Urinary bladder (tissue), 4 donors: ENCODE data around the gene THAP5. TPM values are rescaled to one million over a fixed set of nuclear protein-coding genes. Genes with fewer than 3 reads are reported as not detected.

Experiments
- DNase-seq: peaks from one replicate; pipeline ENCODE4 v3.0.0-alpha.2; 2015; ENCODE audit errors: extremely low spot score
- H3K27ac ChIP-seq: one replicate; pipeline ENCODE4 v1.5.1; 2013; ENCODE audit warnings: low read depth, mild to moderate bottlenecking, moderate library complexity
- H3K36me3 ChIP-seq: one replicate; pipeline ENCODE4 v1.6.1; 2013; ENCODE audit warnings: mild to moderate bottlenecking, moderate library complexity; ENCODE audit not compliant: insufficient read depth
- H3K4me1 ChIP-seq: one replicate; pipeline ENCODE4 v1.6.1; 2013; ENCODE audit warnings: mild to moderate bottlenecking, moderate library complexity; ENCODE audit not compliant: insufficient read depth
- H3K4me3 ChIP-seq: one replicate; pipeline ENCODE4 v1.5.1; 2013; ENCODE audit warnings: low read depth, low read length
- WGBS: extraction: QIAGEN DNeasy Blood & Tissue Kit; methylation state at CpG from one replicate; pipeline ENCODE4 v1.1.7; 2013; 5-methylcytosine and 5-hydroxymethylcytosine counted together
- polyA plus RNA-seq: library from polyadenylated mRNA; stranded (reverse); fragments of 200-250 nt; gene quantifications from one replicate; pipeline ENCODE4 v1.2.3, GENCODE V29; 2013
- total RNA-seq: library from RNA; depleted of rRNA; stranded (reverse); fragments of >200 nt; gene quantifications from one replicate; pipeline ENCODE4 v1.2.3, GENCODE V29; 2014
- donor health status: healthy with polysubstance abuse.
- donor health status: healthy.

THAP5 gene
- total and polyA plus RNA-seq, 2 donors, result 13.2 to 66.2 TPM

DNA sequence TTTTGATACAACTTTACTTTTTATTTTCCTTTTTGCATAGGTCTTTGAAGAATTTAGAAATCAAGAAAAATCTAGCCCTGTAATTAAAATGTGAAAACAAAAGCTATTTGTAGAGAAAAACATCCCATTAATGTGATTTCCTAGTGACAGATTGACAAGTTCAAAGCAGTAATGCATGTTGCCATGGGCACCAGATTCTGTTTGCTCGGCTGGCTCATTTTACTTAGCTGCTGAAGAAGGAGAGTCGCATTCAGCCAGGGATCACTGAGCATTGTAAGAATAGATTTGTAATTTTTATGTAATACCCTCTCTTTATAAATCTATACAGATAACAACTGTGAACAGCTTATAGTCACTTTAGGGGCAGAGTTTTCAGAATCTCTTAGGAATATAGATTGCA, 28.6 kb upstream of the THAP5 start:
- Histone ChIP-seq H3K36me3 (no peaks in the 10 kb centered on the region), H3K4me1 (no peaks in the 10 kb centered on the region), H3K27ac (no peak overlapping the region), H3K4me3 (no peak overlapping the region)
- no peak for DNase-seq
- 59% methylated on average over 2 of the region's 2 CpGs for WGBS

DNA sequence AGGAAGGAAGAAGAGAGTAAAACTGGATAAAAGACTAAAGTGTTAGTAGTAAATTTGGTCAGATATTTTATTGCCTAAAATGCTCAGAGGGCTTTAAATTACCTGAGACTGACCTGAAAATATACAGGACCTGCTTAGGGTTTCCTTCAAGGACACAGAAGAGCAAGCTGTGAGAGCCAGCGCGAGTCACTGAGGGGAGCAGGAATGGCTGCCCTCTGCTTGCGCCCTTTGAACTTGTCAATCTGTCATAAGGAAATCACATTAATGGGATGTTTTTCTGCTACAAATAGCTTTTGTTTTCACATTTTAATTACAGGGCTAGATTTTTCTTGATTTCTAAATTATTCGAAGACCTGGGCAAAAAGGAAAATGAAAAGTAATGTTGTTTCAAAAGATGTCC, 27.1 kb upstream of the THAP5 start:
- Histone ChIP-seq H3K4me3 (no peak overlapping the region), H3K27ac (no peak overlapping the region), H3K36me3 (no peaks in the 10 kb centered on the region), H3K4me1 (no peaks in the 10 kb centered on the region)
- no peak for DNase-seq
- WGBS, result 73% methylated on average over 4 of the region's 4 CpGs

DNA sequence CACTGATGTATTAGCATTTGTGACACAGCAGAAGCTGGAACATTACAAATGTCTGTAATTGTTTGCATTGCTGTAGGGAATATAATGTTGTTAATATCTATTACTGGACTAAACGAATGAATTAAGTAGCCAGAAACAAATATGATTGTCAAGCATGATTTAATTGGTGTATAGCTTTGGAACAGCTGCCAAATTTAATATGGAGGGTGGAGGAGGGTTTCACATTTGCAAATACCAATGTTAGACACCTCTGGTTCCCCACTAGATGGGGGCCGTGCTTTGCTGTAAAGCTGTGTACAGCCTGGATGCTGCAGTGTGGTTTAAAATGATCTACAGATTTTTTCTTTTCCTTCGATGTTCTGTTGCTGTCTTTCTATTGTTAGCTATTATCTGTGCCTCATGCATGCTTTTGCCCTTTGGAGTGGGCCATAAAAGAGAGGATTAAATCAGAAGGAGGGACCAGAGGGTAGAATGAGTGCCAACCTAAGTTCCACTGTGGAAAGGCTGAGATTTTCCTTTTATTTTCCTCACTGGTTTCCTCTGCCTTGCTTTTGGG, 23.2 kb upstream of the THAP5 start:
- peak; percentile 28 for DNase-seq
- no peaks in the 10 kb centered on the region for H3K4me1 ChIP-seq
- no peak overlapping the region for H3K27ac ChIP-seq
- 21% methylated on average over 3 of the region's 3 CpGs for WGBS
- H3K4me3 ChIP-seq, result no peak overlapping the region
- no peaks in the 10 kb centered on the region for H3K36me3 ChIP-seq

- no peaks in the 10 kb centered on the region for H3K4me1 ChIP-seq
- H3K4me3 ChIP-seq, result no peak overlapping the region
- 81% methylated on average over 2 of the region's 2 CpGs for WGBS
- no peak for DNase-seq
- no peak overlapping the region for H3K27ac ChIP-seq
- H3K36me3 ChIP-seq, result no peaks in the 10 kb centered on the region
These were observed 21.1 kb upstream of the THAP5 start for GRCh38 chr7:108590606-108591005.

DNA sequence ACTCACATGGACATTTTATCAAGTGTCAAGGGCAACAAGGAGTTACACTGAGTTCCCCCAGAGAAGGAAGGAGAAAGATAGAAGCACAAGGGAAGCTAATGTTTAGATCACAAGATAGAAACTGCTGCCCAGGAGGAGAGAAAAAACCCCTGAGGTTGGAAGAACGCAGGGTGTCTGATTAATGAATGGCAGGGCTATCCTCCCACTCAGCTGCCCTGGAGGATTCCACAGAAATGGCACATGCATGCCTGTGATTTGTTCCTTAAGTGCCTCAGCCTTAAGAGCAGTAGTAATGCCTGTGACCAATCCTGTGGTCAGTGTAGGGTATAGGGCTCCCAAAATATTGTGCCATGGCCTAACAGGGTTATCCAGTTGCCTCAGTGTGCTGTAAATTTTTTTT, 20.4 kb upstream of the THAP5 start:
- 63% methylated on average over 1 of the region's 1 CpG for WGBS
- Histone ChIP-seq H3K27ac (no peak overlapping the region), H3K4me1 (no peaks in the 10 kb centered on the region), H3K36me3 (no peaks in the 10 kb centered on the region), H3K4me3 (no peak overlapping the region)
- DNase-seq, result no peak

- Histone ChIP-seq H3K36me3 (no peaks in the 10 kb centered on the region), H3K4me1 (no peaks in the 10 kb centered on the region), H3K27ac (no peak overlapping the region), H3K4me3 (no peak overlapping the region)
- no peak for DNase-seq
These were observed 19.7 kb upstream of the THAP5 start for GRCh38 chr7:108589199-108589598.

DNA sequence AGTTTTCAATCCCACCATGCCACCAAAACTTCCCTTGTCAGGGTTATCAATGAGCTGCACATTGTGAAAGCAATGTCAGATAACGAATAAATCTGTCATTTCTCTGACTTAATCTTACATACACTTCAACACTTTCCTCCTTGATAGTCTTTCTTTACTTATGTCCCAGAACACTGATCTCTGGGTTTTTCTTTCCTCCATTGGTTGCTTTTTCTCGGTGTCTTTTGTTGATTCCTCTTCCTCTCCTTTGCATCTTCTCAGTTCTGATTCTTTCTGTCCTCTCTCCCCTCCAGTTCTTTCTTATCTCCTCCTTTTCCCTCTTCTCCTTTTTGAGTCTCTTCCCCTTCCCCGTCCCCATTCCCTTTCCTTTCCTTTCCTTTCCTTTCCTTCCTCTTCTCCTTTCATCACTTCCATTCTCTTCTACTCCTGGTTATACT, 16.8 kb upstream of the THAP5 start:
- Histone ChIP-seq H3K4me3 (no peak overlapping the region), H3K27ac (no peak overlapping the region), H3K36me3 (no peaks in the 10 kb centered on the region), H3K4me1 (no peaks in the 10 kb centered on the region)
- no peak for DNase-seq
- WGBS, result 70% methylated on average over 2 of the region's 3 CpGs

DNA sequence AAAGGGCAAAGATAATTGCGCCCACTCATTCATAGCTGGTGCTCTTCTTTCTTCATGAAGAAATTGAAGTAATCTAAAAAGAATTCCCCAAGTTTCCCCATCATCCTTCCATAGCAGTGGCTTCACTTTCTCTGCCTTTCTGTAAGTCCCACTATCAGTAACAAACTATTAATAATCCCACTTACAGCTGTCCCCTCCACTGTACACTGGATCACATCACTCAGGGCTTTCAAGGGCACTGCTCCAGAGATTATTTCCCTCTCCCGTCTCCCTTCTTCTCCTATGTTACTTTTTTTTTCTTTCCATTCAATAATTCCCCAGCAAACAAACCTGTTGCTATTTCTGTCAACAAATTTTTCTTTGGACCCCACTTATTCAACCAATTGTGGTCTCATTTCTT, 16.3 kb upstream of the THAP5 start:
- no peak overlapping the region for H3K27ac ChIP-seq

DNA sequence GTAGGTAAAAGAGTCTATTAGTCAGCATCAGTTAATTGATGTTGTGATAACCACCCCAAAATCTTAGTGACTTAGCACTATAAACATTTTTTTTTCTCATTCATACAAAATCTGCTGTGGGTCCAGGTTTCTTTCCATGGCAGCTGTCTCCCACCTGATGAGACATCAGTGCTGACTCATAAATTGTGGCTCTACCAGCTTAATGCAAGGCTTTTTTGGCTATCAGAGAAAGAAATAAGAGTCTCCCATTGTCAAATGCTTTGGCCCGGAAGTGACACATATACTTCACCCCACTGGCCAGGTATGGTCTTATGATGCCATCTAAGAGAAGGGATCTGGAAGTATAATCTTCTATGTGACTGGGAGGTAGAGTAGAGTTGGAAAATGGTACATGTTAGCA, 14.7 kb upstream of the THAP5 start:
- no peak overlapping the region for H3K4me3 ChIP-seq
- H3K4me1 ChIP-seq, result no peaks in the 10 kb centered on the region
- 94% methylated on average over 1 of the region's 1 CpG for WGBS
- no peak overlapping the region for H3K27ac ChIP-seq
- no peaks in the 10 kb centered on the region for H3K36me3 ChIP-seq
- DNase-seq, result no peak

More for the DNA sequence above, 16.3 kb upstream of the THAP5 start:
- Histone ChIP-seq H3K4me3 (no peak overlapping the region), H3K4me1 (no peaks in the 10 kb centered on the region), H3K36me3 (no peaks in the 10 kb centered on the region)
- 73% methylated on average over 2 of the region's 2 CpGs for WGBS
- DNase-seq, result no peak

DNA sequence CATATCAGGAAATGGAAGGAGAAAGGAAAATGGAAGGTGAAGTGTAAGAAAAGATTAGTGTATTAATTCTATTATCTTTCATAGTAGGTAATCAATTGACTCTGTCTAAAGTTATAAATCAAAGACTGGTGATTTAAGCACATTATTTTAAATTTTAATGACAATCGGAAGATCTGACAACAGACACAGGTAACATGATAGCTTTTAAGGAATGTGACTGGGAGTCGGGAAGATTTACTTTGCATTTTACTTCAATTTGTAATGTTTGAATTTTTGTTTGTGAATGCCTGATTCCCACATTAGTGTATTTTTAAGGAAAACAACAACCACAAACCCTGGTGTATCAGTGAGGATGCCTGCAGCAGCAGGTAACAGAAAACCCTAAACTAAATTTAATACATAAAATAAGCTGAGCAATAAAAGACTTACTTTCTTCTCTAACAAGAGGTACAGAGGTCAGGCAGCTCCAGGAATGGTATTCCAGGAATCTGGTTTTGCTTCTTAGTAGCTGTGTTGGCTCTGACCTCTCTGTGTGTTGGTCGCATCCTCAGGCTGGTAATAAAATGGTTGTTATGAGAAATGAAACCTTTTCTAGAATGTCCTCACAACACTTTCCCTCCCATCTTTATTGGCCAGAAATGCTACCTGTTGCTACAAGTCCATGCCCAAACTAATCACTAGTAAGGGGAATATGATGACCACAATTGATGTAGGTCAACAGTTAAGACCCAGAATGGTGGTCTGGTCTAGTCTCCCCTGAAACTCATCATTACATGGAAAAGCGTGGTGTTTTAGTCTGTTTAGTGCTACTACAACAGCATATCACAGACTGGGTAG, 12.4 kb upstream of the THAP5 start:
- Histone ChIP-seq H3K4me3 (no peak overlapping the region), H3K36me3 (no peaks in the 10 kb centered on the region), H3K4me1 (no peaks in the 10 kb centered on the region), H3K27ac (no peak overlapping the region)
- WGBS, result 52% methylated on average over 4 of the region's 4 CpGs
- no peak for DNase-seq

GRCh38 chr7:108580298-108580697, 10.8 kb upstream of the THAP5 start:
- no peak overlapping the region for H3K4me3 ChIP-seq
- 78% methylated on average over 6 of the region's 6 CpGs for WGBS
- H3K4me1 ChIP-seq, result no peaks in the 10 kb centered on the region
- no peaks in the 10 kb centered on the region for H3K36me3 ChIP-seq
- DNase-seq, result no peak
- H3K27ac ChIP-seq, result no peak overlapping the region

GRCh38 chr7:108578937-108579336, 9.4 kb upstream of the THAP5 start:
- Histone ChIP-seq H3K4me1 (no peaks in the 10 kb centered on the region), H3K27ac (no peak overlapping the region), H3K36me3 (peaks cover 2% of the 10 kb centered on the region), H3K4me3 (no peak overlapping the region)
- WGBS, result 98% methylated on average over 7 of the region's 7 CpGs
- no peak for DNase-seq

DNA sequence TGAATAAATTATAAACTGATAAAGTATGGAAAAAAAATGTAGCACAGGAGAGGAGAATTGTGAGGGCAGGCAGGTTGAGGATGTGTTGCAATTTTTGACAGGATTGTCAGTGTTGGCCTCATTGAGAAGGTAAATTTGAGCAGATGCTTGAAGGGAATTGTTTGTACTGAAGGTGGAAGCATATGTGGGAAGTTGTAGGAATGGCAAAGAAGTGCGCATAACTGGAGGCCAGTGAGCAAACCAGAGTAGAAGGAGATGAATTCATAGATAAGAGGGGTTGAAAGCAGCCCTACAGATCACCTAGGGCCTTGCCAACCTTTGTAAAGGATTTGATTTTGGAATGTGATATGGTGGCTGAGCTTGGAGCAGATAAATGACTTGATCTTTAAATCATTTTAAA, 6.6 kb upstream of the THAP5 start:
- Histone ChIP-seq H3K36me3 (peaks cover 2% of the 10 kb centered on the region), H3K27ac (no peak overlapping the region), H3K4me1 (no peaks in the 10 kb centered on the region), H3K4me3 (no peak overlapping the region)
- no peak for DNase-seq
- WGBS, result 86% methylated on average over 1 of the region's 1 CpG

GRCh38 chr7:108575156-108575555, 5.7 kb upstream of the THAP5 start:
- DNase-seq, result no peak
- Histone ChIP-seq H3K4me1 (no peaks in the 10 kb centered on the region), H3K27ac (no peak overlapping the region), H3K4me3 (no peak overlapping the region), H3K36me3 (peaks cover 2% of the 10 kb centered on the region)
- WGBS, result 62% methylated on average over 2 of the region's 2 CpGs
